IPS DF 6.9 (cell line): Measurements from ENCODE around the gene ZRANB3.
"Not testable (repeated sequence)": the region's sequence is repeated elsewhere in the genome, so short reads cannot be mapped to it uniquely, and the experiment has no call there.

Experiments
- DNase-seq: peaks from one replicate; pipeline ENCODE4 v3.0.0-alpha.2; 2013; ENCODE audit warnings: low read depth, low spot score
- H3K27ac ChIP-seq: one replicate; pipeline ENCODE4 v1.5.1; 2013; ENCODE audit warnings: low read length, control low read depth
- H3K27me3 ChIP-seq: 2 replicates; pipeline ENCODE4 v1.6.1; 2013; ENCODE audit warnings: mild to moderate bottlenecking, low read length; ENCODE audit not compliant: control insufficient read depth, insufficient read depth
- H3K36me3 ChIP-seq: 2 replicates; pipeline ENCODE4 v1.6.1; 2013; ENCODE audit warnings: low read length; ENCODE audit not compliant: control insufficient read depth, insufficient read depth
- H3K4me1 ChIP-seq: 2 replicates; pipeline ENCODE4 v1.6.1; 2013; ENCODE audit warnings: low read length; ENCODE audit not compliant: control insufficient read depth, insufficient read depth
- H3K4me3 ChIP-seq: 2 replicates; pipeline ENCODE4 v1.5.1; 2013; ENCODE audit warnings: mild to moderate bottlenecking, low read length
- H3K9me3 ChIP-seq: 2 replicates; pipeline ENCODE4 v1.6.1; 2013; ENCODE audit warnings: low read length, inconsistent platforms; ENCODE audit not compliant: control insufficient read depth, insufficient read depth
- WGBS: extraction: QIAGEN DNeasy Blood & Tissue Kit; methylation state at CpG from one replicate; pipeline ENCODE4 v1.1.7; 2013; ENCODE audit warnings: mixed read lengths, missing lambda C conversion rate; ENCODE audit not compliant: insufficient read length, insufficient coverage; 5-methylcytosine and 5-hydroxymethylcytosine counted together

ZRANB3 gene

DNA sequence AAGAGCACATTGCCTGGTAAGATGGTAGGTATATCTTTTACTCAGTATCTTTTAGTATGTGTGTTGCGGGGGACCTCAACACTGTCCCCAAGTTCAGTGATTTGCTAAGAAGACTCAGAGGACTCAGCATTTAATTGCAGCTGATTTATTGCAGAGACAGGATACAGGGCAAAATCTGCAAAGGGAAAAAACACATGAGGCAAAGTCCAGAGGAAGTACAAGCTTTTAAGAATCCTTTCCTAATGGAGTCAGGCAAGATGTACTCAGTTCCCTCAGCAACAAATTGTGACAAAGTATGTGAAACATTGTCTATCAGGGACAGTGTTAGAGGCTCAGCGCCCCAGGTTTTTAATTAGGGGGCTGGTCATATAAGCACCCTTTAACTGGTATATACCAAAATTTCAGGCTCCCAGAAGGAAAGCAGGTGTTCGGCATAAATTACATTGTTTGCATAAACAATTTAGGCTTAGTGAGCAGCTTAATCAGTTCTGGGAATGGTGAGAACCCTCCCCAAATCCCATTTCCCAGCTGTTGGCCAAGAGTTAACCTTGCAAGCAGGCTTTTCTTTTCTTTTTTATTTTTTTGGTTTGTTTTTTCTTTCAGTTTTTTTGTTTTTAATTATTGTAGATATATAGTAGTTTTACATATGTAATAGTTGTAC is 437.2 kb downstream of the ZRANB3 start:
- no peak overlapping the region for H3K4me3 ChIP-seq
- no peak for DNase-seq
- no CpG with 5 or more reads among the region's 3 CpGs for WGBS
- H3K27me3 ChIP-seq, result no peaks in the 10 kb centered on the region
- H3K4me1 ChIP-seq, result no peaks in the 10 kb centered on the region
- H3K27ac ChIP-seq, result no peak overlapping the region
- H3K36me3 ChIP-seq, result no peaks in the 10 kb centered on the region; the same call in 1 of the 2 replicates
- no peaks in the 10 kb centered on the region for H3K9me3 ChIP-seq

DNA sequence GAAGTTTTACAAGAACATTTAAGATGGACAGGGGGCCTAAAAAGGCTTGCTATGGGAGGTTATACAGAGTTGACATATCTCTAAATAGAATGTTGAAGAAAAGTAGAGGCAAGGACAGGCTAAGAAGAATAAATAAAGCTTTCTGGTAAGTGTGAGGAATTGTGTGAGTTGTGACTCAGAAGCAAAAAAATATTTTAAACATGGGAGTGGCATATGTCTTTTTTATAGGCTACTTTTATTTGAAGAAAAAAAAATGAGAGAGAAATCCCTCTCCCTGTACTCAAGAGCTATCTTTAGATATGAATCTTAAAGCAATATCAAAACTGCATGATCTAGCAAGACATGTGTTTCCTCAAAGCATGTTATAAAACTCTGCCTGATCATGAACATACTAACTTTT is 437.8 kb downstream of the ZRANB3 start:
- DNase-seq, result no peak
- H3K36me3 ChIP-seq, result no peaks in the 10 kb centered on the region; the same call in 1 of the 2 replicates
- no peaks in the 10 kb centered on the region for H3K4me1 ChIP-seq
- no peak overlapping the region for H3K4me3 ChIP-seq
- no peaks in the 10 kb centered on the region for H3K27me3 ChIP-seq
- no peak overlapping the region for H3K27ac ChIP-seq
- no peaks in the 10 kb centered on the region for H3K9me3 ChIP-seq

DNA sequence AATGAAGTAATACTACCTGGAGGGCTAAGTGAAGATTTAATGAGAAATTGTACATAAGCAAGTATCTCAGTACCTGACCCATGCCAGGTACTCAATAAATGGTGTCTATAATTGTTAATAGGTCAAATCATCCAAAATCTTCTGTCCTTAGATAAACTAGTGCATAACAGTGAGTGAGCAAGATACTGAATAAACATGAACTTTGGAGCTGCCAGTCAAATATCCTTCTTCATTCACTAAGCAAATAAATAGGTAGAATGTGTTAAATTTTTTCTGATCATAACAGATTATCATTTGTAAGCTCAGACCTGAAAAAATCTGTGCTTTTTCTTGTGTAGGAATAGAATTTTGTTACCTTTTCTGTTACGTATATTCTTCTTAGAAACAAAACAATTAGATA is 439.3 kb downstream of the ZRANB3 start:
- no peaks in the 10 kb centered on the region; the same call in 1 of the 2 replicates for H3K36me3 ChIP-seq
- no peak overlapping the region for H3K27ac ChIP-seq
- H3K4me1 ChIP-seq, result no peaks in the 10 kb centered on the region
- H3K27me3 ChIP-seq, result no peaks in the 10 kb centered on the region
- no peak for DNase-seq
- no peaks in the 10 kb centered on the region for H3K9me3 ChIP-seq
- no CpG with 5 or more reads among the region's 1 CpG for WGBS
- H3K4me3 ChIP-seq, result no peak overlapping the region

DNA sequence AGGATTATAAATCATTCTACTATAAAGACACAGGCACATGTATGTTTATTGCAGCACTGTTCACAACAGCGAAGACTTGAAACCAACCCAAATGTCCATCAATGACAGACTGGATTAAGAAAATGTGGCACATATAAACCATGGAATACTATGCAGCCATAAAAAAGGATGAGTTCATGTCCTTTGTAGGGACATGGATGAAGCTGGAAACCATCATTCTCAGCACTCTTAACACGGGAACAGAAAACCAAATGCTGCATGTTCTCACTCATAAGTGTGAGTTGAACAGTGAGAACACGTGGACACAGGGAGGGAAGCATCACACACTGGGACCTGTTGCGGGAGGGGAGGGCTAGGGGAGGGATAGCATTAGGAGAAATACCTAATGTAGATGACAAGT is 441.4 kb downstream of the ZRANB3 start:
- not testable (repeated sequence) for H3K4me3 ChIP-seq, DNase-seq, H3K9me3 ChIP-seq, H3K36me3 ChIP-seq, H3K27ac ChIP-seq, H3K27me3 ChIP-seq, H3K4me1 ChIP-seq
- WGBS, result no CpG with 5 or more reads among the region's 4 CpGs
